Nephron progenitor cell (in vitro differentiated cells): Measurements from ENCODE around the gene GNA12.

Experiments
- DNase-seq: peaks from one replicate; pipeline ENCODE4 v3.0.0; 2021
- H3K27ac Mint-ChIP-seq: 2 replicates; pipeline ENCODE4 v1.8.0; 2021; ENCODE audit warnings: mild to moderate bottlenecking, moderate library complexity, mixed read lengths
- H3K27me3 Mint-ChIP-seq: 2 replicates; pipeline ENCODE4 v1.8.0; 2021; ENCODE audit warnings: mild to moderate bottlenecking, low read depth, mixed read lengths; ENCODE audit not compliant: poor library complexity
- H3K36me3 Mint-ChIP-seq: 2 replicates; pipeline ENCODE4 v1.8.0; 2021; ENCODE audit warnings: low read depth, mixed read lengths
- H3K4me1 Mint-ChIP-seq: 2 replicates; pipeline ENCODE4 v1.8.0; 2021; ENCODE audit warnings: mixed read lengths
- H3K4me3 Mint-ChIP-seq: 2 replicates; pipeline ENCODE4 v1.8.0; 2021; ENCODE audit warnings: mild to moderate bottlenecking, moderate library complexity, mixed read lengths
- H3K9me3 Mint-ChIP-seq: 2 replicates; pipeline ENCODE4 v1.8.0; 2021; ENCODE audit warnings: mild to moderate bottlenecking, moderate library complexity, mixed read lengths
- TF ChIP-seq, protein P1 (sequence below): fragments of 200-600 bp; sonication (generic); IDR thresholded peaks from 2 replicates; pipeline ENCODE4 v1.5.0; 2021; ENCODE audit warnings: antibody characterized with exemption

Gene GNA12

DNA sequence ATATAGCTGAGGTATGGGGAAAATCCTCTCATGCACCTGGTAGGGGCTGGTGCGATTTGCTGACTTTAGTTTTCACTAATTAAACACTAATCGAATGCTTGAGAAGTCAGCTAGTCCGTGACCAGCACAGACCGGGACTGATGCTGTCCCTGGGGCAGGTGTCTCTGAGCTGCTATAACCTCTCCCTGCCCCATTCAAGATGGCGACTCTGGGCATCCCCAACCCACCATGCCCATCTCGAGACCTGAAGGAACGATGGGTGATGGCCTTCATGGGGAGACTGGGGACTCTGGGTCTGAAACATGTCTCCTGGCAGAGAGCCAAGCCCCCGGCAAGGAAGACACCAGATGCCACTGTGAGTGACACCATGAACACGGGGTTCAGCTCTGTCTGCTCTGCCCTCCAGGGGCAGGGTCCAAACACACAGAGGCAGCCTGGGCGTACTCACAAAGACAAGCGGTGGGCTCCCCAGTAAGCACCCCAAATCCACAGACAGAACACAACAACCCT, 57.4 kb downstream of the GNA12 start:
- TF ChIP-seq, protein P1, sequence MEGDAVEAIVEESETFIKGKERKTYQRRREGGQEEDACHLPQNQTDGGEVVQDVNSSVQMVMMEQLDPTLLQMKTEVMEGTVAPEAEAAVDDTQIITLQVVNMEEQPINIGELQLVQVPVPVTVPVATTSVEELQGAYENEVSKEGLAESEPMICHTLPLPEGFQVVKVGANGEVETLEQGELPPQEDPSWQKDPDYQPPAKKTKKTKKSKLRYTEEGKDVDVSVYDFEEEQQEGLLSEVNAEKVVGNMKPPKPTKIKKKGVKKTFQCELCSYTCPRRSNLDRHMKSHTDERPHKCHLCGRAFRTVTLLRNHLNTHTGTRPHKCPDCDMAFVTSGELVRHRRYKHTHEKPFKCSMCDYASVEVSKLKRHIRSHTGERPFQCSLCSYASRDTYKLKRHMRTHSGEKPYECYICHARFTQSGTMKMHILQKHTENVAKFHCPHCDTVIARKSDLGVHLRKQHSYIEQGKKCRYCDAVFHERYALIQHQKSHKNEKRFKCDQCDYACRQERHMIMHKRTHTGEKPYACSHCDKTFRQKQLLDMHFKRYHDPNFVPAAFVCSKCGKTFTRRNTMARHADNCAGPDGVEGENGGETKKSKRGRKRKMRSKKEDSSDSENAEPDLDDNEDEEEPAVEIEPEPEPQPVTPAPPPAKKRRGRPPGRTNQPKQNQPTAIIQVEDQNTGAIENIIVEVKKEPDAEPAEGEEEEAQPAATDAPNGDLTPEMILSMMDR, result no peak
- peaks cover 67% of the 10 kb centered on the region for H3K36me3 Mint-ChIP-seq
- peaks cover 12% of the 10 kb centered on the region for H3K4me1 Mint-ChIP-seq
- no peaks in the 10 kb centered on the region for H3K27me3 Mint-ChIP-seq
- H3K27ac Mint-ChIP-seq, result no peak overlapping the region
- no peak overlapping the region for H3K4me3 Mint-ChIP-seq
- DNase-seq, result no peak
- H3K9me3 Mint-ChIP-seq, result peaks cover 16% of the 10 kb centered on the region

DNA sequence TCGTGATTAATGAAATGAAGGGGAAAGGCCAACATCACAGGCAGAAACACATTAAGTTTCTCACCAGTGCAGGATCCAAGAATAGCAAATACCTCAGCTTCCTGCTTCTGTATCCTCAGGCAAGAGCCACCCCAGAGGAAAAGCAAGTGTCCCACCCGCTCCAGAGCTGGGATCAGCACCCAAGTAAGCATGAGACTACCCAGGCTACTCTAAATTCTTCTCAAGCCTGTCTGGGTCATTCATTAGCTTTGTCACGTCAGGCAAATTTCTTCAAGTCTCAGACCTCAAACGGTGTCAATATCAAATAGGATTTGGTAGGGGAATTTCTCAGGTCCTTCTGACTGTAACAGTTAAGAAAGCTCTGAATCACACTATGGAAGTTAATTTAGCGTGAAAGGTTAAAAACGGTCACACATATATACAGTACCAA, 59.0 kb downstream of the GNA12 start:
- Mint-ChIP-seq H3K4me3 (no peak overlapping the region), H3K9me3 (peaks cover 17% of the 10 kb centered on the region), H3K36me3 (peaks cover 74% of the 10 kb centered on the region), H3K27ac (no peak overlapping the region), H3K4me1 (peaks cover 10% of the 10 kb centered on the region), H3K27me3 (no peaks in the 10 kb centered on the region)
- no peak for DNase-seq
- TF ChIP-seq, protein P1, result no peak

DNA sequence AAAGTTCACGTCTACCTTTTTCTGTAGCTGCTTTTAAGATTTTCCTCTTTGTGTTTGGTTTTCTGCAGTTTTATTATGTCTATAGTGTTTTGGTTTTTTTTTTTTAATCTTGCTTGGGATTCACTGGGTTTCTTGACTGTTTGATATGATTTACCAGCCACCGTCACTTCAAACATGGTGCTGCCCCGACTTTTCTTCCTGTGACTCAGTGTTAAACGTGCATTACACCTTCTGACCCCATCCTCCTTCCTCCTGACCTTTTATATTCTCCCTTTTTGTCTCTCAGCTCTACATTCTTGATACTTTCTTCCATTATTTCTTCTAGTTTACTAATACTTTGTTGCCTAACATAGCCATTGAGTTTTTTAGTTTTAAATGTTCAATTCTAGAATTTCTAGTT, 61.5 kb downstream of the GNA12 start:
- TF ChIP-seq, protein P1, result no peak
- Mint-ChIP-seq H3K4me3 (no peak overlapping the region), H3K9me3 (peaks cover 17% of the 10 kb centered on the region), H3K27me3 (no peaks in the 10 kb centered on the region), H3K27ac (peak overlapping the region; percentile 55), H3K36me3 (peaks cover 67% of the 10 kb centered on the region), H3K4me1 (peaks cover 9% of the 10 kb centered on the region)
- DNase-seq, result no peak

DNA sequence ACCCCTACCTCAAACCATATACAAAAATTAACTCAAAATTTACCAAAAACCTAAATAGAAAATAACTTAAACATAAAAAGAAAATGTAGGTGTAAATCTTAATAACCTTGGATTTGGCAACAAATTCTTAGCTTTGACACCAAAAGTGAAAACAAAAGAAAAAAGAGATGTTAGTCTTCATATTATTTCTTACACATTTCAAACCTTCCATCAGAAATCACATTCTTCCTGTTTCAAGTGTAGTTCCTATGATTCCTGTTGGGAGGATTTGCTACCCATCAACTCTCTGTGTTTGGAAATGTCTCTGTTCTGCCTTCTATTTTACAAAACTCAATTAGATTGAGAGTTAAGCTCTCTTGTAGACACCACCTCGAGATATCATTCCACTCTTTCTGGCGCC, 62.0 kb downstream of the GNA12 start:
- Mint-ChIP-seq H3K9me3 (peaks cover 17% of the 10 kb centered on the region), H3K4me3 (no peak overlapping the region), H3K36me3 (peaks cover 67% of the 10 kb centered on the region), H3K27me3 (no peaks in the 10 kb centered on the region), H3K27ac (no peak overlapping the region), H3K4me1 (peaks cover 14% of the 10 kb centered on the region)
- TF ChIP-seq, protein P1, result no peak
- no peak for DNase-seq

DNA sequence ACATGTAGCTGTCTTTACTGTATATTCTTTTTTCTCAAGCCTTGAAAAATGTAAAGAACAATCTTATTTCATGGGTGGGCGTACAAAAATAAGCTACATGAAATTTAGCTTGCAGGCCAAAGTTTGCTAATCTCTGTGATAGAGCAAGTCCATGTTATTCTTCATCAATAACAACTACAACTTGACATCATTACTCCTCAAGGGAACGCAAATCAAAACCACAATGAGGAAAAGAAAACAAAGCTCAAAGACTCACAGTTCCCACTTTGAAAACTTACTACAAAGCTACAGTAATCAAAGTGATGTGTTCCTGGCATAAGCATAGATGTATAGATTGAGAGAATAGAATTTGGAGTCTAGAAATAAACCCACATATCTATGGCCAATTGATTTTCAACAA, 62.5 kb downstream of the GNA12 start:
- H3K9me3 Mint-ChIP-seq, result peaks cover 17% of the 10 kb centered on the region
- H3K27me3 Mint-ChIP-seq, result no peaks in the 10 kb centered on the region
- DNase-seq, result no peak
- H3K4me1 Mint-ChIP-seq, result peaks cover 16% of the 10 kb centered on the region
- TF ChIP-seq, protein P1, result no peak
- no peak overlapping the region for H3K4me3 Mint-ChIP-seq
- H3K27ac Mint-ChIP-seq, result no peak overlapping the region
- peaks cover 65% of the 10 kb centered on the region for H3K36me3 Mint-ChIP-seq

DNA sequence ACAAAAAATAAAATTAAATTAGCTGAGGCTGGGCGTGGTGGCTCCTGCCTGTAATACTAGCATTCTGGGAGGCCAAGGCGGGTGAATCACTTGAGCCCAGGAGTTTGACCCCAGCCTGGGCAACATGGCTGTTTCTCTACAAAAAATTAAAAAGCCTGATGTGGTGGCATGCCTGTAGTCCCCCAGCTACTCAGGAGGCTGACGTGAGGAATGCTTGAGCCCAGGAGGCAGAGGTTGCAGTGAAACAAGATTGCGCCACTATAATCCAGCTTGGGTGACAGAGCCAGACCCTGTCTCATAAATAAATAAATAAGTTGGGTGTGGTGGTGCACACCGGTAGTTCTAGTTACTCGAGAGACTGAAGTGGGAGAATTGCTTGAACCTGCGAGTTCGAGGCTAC, 65.1 kb downstream of the GNA12 start:
- no peaks in the 10 kb centered on the region for H3K27me3 Mint-ChIP-seq
- TF ChIP-seq, protein P1, result no peak
- H3K4me1 Mint-ChIP-seq, result peaks cover 16% of the 10 kb centered on the region
- H3K4me3 Mint-ChIP-seq, result no peak overlapping the region
- peaks cover 58% of the 10 kb centered on the region for H3K36me3 Mint-ChIP-seq
- DNase-seq, result no peak
- peaks cover 17% of the 10 kb centered on the region for H3K9me3 Mint-ChIP-seq
- no peak overlapping the region for H3K27ac Mint-ChIP-seq
